ENCODE results near the gene ACTN4.

Gene ACTN4

GRCh38 chr19:38685666-38686529, 38.4 kb downstream of the ACTN4 start:
- DNase-seq (ENCODE audit: low read depth): peak; percentile 37
- no peak overlapping the region for H3K4me3 ChIP-seq (ENCODE audit: low read depth, low read length)

GRCh38 chr19:38686530-38686888, 39.1 kb downstream of the ACTN4 start:
- H3K4me3 ChIP-seq (ENCODE audit: low read depth, low read length): no peak overlapping the region

More at GRCh38 chr19:38685666-38686529, 38.4 kb downstream of the ACTN4 start:
- TF ChIP-seq, protein P1, sequence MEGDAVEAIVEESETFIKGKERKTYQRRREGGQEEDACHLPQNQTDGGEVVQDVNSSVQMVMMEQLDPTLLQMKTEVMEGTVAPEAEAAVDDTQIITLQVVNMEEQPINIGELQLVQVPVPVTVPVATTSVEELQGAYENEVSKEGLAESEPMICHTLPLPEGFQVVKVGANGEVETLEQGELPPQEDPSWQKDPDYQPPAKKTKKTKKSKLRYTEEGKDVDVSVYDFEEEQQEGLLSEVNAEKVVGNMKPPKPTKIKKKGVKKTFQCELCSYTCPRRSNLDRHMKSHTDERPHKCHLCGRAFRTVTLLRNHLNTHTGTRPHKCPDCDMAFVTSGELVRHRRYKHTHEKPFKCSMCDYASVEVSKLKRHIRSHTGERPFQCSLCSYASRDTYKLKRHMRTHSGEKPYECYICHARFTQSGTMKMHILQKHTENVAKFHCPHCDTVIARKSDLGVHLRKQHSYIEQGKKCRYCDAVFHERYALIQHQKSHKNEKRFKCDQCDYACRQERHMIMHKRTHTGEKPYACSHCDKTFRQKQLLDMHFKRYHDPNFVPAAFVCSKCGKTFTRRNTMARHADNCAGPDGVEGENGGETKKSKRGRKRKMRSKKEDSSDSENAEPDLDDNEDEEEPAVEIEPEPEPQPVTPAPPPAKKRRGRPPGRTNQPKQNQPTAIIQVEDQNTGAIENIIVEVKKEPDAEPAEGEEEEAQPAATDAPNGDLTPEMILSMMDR (IDR thresholded peaks at IDR 0.05; ENCODE audit: control insufficient read depth, extremely low read depth, insufficient read depth): peak; percentile 49

DNA sequence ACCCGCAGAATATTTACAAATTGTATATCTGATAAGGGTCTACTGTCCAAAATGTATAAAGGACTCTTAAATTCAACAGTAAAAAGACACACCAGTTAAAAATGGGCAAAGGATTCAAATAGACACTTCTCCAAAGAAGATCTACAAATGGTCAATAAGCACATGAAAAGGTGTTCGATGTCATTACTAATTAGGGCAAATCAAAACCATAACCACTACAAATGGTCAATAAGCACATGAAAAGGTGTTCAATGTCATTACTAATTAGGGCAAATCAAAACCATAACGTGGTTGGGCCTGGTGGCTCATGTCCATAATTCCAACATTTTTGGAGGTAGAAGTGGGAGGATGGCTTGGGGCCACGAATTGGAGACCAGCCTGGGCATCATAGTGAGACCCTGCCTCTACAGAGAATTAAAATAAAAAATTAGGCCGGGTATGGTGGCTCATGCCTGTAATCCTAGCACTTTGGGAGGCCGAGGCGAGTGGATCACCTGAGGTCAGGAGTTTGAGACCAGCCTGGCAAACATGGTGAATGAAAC, 40.5 kb downstream of the ACTN4 start:
- no peak overlapping the region for H3K4me3 ChIP-seq (ENCODE audit: low read depth, low read length)
- no peak for DNase-seq (ENCODE audit: low read depth)
- TF ChIP-seq, protein P1 (IDR thresholded peaks at IDR 0.05; ENCODE audit: control insufficient read depth, extremely low read depth, insufficient read depth): no peak

More at GRCh38 chr19:38686530-38686888, 39.1 kb downstream of the ACTN4 start:
- TF ChIP-seq, protein P1 (IDR thresholded peaks at IDR 0.05; ENCODE audit: control insufficient read depth, extremely low read depth, insufficient read depth): no peak
- DNase-seq (ENCODE audit: low read depth): no peak

- H3K4me3 ChIP-seq (ENCODE audit: low read depth, low read length): no peak overlapping the region
- no peak for DNase-seq (ENCODE audit: low read depth)
- TF ChIP-seq, protein P1 (IDR thresholded peaks at IDR 0.05; ENCODE audit: control insufficient read depth, extremely low read depth, insufficient read depth): no peak
Measured at GRCh38 chr19:38690146-38690545, 42.7 kb downstream of the ACTN4 start.

- DNase-seq (ENCODE audit: low read depth): no peak
- TF ChIP-seq, protein P1 (IDR thresholded peaks at IDR 0.05; ENCODE audit: control insufficient read depth, extremely low read depth, insufficient read depth): no peak
- no peak overlapping the region for H3K4me3 ChIP-seq (ENCODE audit: low read depth, low read length)
Measured at GRCh38 chr19:38690832-38691231, 43.4 kb downstream of the ACTN4 start.

DNA sequence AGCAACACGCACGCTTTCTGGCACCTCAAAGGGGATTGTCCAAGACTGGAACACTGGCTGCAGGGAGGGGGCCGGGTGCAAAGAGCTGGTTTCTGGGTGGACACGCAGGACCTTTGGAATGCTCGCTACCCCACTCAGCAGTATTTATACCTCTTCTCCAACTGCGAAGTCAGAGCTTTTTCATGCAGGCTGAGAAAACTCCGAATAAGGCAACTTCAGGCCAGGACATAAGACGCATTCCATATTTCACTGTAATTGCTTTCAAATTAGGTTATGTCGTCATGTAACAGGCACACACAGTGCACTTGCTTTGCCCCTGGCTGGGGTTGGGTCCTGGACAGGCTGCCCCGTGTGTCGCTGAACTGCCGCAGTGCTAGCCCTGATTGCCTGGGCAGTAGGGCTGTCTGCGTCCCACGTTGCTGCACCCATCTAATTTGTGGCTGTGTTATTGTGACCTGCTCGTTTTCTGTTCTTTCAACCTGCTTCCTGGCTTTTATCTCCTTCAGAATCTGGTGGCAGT, 44.5 kb downstream of the ACTN4 start:
- H3K4me3 ChIP-seq (ENCODE audit: low read depth, low read length): no peak overlapping the region
- DNase-seq (ENCODE audit: low read depth): no peak
- TF ChIP-seq, protein P1 (IDR thresholded peaks at IDR 0.05; ENCODE audit: control insufficient read depth, extremely low read depth, insufficient read depth): no peak
